HCT116 (cell line): Measurements from ENCODE around the gene AGPS. TPM values are rescaled to one million over a fixed set of nuclear protein-coding genes. Genes with fewer than 3 reads are reported as not detected.
A peak's percentile ranks its signal among the peaks of the same experiment; 100 is the strongest.

Source experiments
- ATAC-seq: fragments of 200-7000 bp; cut with Tn5 transposase; 2 replicates; pipeline ENCODE4 v1.9.1; 2020; ENCODE audit warnings: mild to moderate bottlenecking, moderate library complexity
- BruUV-seq: library from RNA; stranded (reverse); fragments of 400-500 nt; replicated peaks from 2 replicates; lab custom pipeline; 2021; lab: Mats Ljungman, UMichigan
- CTCF ChIA-PET: fragments of 300-600 bp; sonication (Branson Sonifier 250); formaldehyde crosslinking; loops from one replicate; lab custom pipeline; 2021; ENCODE audit warnings: antibody characterized with exemption; lab: Charles Lee
- POLR2A ChIA-PET: fragments of 300-600, 350-600 bp; sonication (Branson Sonifier 250); formaldehyde crosslinking; loops from one replicate; lab custom pipeline; 2021; ENCODE audit warnings: antibody characterized with exemption; lab: Charles Lee
- RAD21 ChIA-PET, 2 experiments: fragments of 300-600 bp; sonication (Branson Sonifier 250); formaldehyde crosslinking; loops; one replicate each; lab custom pipeline; 2023; ENCODE audit warnings: low total read pairs in 2 of 2; ENCODE audit not compliant: uncharacterized antibody in 2 of 2, unreplicated experiment in 2 of 2, low non-redundant PET in 1 of 2; lab: Charles Lee
- DNase-seq: peaks from one replicate; pipeline ENCODE4 v3.0.0-alpha.2; 2010; ENCODE audit warnings: low read depth, low spot score
- H2AFZ ChIP-seq: fragments of 200-600 bp; shearing (Covaris generic), sonication (generic); 2 replicates; pipeline ENCODE4 v1.6.1; 2017; ENCODE audit warnings: low read depth, mixed run types, mixed read lengths, antibody characterized with exemption, low read length; ENCODE audit not compliant: poor library complexity, severe bottlenecking
- H3K27ac ChIP-seq: 2 replicates; pipeline ENCODE4 v1.5.1; 2012; ENCODE audit warnings: low read depth, low read length
- H3K27me3 ChIP-seq: fragments of 200-600 bp; sonication (generic); 2 replicates; pipeline ENCODE4 v1.6.1; 2016; ENCODE audit warnings: mixed run types, low read length, mixed read lengths; ENCODE audit not compliant: insufficient read depth
- H3K36me3 ChIP-seq, 2 experiments: fragments of 200-500 bp in 1 of 2; fragments of 200-600 bp in 1 of 2; sonication (Bioruptor generic) in 1 of 2; sonication (generic) in 1 of 2; 2 replicates each; pipeline versions ENCODE4 v1.5.1 to v1.6.1; 2014 to 2016; ENCODE audit warnings: low read length in 2 of 2, inconsistent platforms in 1 of 2, mixed read lengths in 1 of 2, mixed run types in 1 of 2; ENCODE audit not compliant: insufficient read depth in 2 of 2, control insufficient read depth in 1 of 2
- H3K4me1 ChIP-seq, 2 experiments: fragments of 200-600 bp in 1 of 2; sonication (generic) in 1 of 2; 2 replicates each; pipeline versions ENCODE4 v1.5.1 to v1.6.1; 2012 to 2017; ENCODE audit warnings: low read length in 2 of 2, inconsistent platforms in 1 of 2, mild to moderate bottlenecking in 1 of 2, mixed read lengths in 1 of 2, mixed run types in 1 of 2, moderate library complexity in 1 of 2; ENCODE audit not compliant: insufficient read depth in 2 of 2, control insufficient read depth in 1 of 2
- H3K4me2 ChIP-seq: fragments of 200-600 bp; sonication (generic); 2 replicates; pipeline ENCODE4 v1.6.1; 2017; ENCODE audit warnings: mixed run types, low read length, mixed read lengths
- H3K4me3 ChIP-seq, 2 experiments: fragments of 200-600 bp in 1 of 2; sonication (generic) in 1 of 2; replicated peaks in 1 of 2; 2 replicates each; pipeline ENCODE4 v1.5.1; 2011 to 2016; ENCODE audit warnings: low read length in 2 of 2, control low read depth in 1 of 2, low read depth in 1 of 2, mild to moderate bottlenecking in 1 of 2, mixed read lengths in 1 of 2, mixed run types in 1 of 2
- H3K79me2 ChIP-seq: fragments of 200-600 bp; sonication (generic); 2 replicates; pipeline ENCODE4 v1.6.1; 2017; ENCODE audit warnings: mild to moderate bottlenecking, mixed run types, low read length, moderate library complexity, mixed read lengths; ENCODE audit not compliant: insufficient read depth
- H3K9ac ChIP-seq: fragments of 200-600 bp; sonication (generic); 2 replicates; pipeline ENCODE4 v1.6.1; 2016; ENCODE audit warnings: low read length, mixed read lengths
- H3K9me2 ChIP-seq: fragments of 200-600 bp; sonication (generic), shearing (Covaris generic); 2 replicates; pipeline ENCODE4 v1.6.1; 2017; ENCODE audit warnings: mixed run types, mild to moderate bottlenecking, moderate library complexity; ENCODE audit not compliant: insufficient read depth
- H3K9me3 ChIP-seq, 2 experiments: fragments of 200-500 bp in 1 of 2; fragments of 200-600 bp in 1 of 2; sonication (Bioruptor generic) in 1 of 2; sonication (generic) in 1 of 2; 2 replicates each; pipeline ENCODE4 v1.6.1; 2014 to 2017; ENCODE audit warnings: low read length in 2 of 2, mixed read lengths in 2 of 2, inconsistent platforms in 1 of 2, low read depth in 1 of 2, mild to moderate bottlenecking in 1 of 2, mixed run types in 1 of 2, moderate library complexity in 1 of 2; ENCODE audit not compliant: control insufficient read depth in 1 of 2, insufficient read depth in 1 of 2
- H4K20me1 ChIP-seq: fragments of 200-600 bp; sonication (generic), shearing (Covaris generic); 2 replicates; pipeline ENCODE4 v1.6.1; 2017; ENCODE audit warnings: mixed run types, mild to moderate bottlenecking, moderate library complexity; ENCODE audit not compliant: insufficient read depth
- CBX3 ChIP-seq: IDR thresholded peaks from 2 replicates; pipeline ENCODE4 v1.6.1; 2012; ENCODE audit warnings: low read depth
- ELF1 ChIP-seq: IDR thresholded peaks from 2 replicates; pipeline ENCODE4 v1.6.1; 2012; ENCODE audit warnings: low read depth, borderline replicate concordance
- FOSL1 ChIP-seq: IDR thresholded peaks from 2 replicates; pipeline ENCODE4 v1.6.1; 2012; ENCODE audit warnings: low read depth
- JUND ChIP-seq: IDR thresholded peaks from 2 replicates; pipeline ENCODE4 v1.6.1; 2012
- POLR2A ChIP-seq: IDR thresholded peaks from 2 replicates; pipeline ENCODE4 v1.7.0; 2011; ENCODE audit warnings: borderline replicate concordance; ENCODE audit not compliant: insufficient read depth, insufficient read length; ENCODE audit errors: extremely low read depth
- POLR2AphosphoS5 ChIP-seq: IDR thresholded peaks from 2 replicates; pipeline ENCODE4 v1.6.1; 2011; ENCODE audit warnings: mild to moderate bottlenecking, low read depth, low read length, moderate library complexity
- SRF ChIP-seq: IDR thresholded peaks from 2 replicates; pipeline ENCODE4 v1.6.1; 2012; ENCODE audit warnings: low read depth
- YY1 ChIP-seq: IDR thresholded peaks from 2 replicates; pipeline ENCODE4 v1.6.1; 2011; ENCODE audit warnings: low read length, low read depth, moderate library complexity, mild to moderate bottlenecking; ENCODE audit not compliant: insufficient replicate concordance; ENCODE audit errors: extremely low read depth
- ZFX ChIP-seq: fragments of 450-650 bp; IDR thresholded peaks from 2 replicates; pipeline ENCODE4 v1.6.1; 2017
- intact Hi-C: fragments of 100-400 bp; cut with micrococcal nuclease; formaldehyde crosslinking; loops from 2 replicates; pipeline ENCODE4 v1.10.0; 2022
- total RNA-seq: library from RNA; stranded (reverse); gene quantifications from one replicate; pipeline ENCODE4 v1.2.1, GENCODE V29; 2021; ENCODE audit not compliant: unreplicated experiment
- TF ChIP-seq, protein P1 (sequence below): IDR thresholded peaks from 2 replicates; pipeline ENCODE4 v1.6.1; 2012

The AGPS gene
- total RNA-seq, 1 experiment from 2014 or later, result 66.6 TPM

DNA sequence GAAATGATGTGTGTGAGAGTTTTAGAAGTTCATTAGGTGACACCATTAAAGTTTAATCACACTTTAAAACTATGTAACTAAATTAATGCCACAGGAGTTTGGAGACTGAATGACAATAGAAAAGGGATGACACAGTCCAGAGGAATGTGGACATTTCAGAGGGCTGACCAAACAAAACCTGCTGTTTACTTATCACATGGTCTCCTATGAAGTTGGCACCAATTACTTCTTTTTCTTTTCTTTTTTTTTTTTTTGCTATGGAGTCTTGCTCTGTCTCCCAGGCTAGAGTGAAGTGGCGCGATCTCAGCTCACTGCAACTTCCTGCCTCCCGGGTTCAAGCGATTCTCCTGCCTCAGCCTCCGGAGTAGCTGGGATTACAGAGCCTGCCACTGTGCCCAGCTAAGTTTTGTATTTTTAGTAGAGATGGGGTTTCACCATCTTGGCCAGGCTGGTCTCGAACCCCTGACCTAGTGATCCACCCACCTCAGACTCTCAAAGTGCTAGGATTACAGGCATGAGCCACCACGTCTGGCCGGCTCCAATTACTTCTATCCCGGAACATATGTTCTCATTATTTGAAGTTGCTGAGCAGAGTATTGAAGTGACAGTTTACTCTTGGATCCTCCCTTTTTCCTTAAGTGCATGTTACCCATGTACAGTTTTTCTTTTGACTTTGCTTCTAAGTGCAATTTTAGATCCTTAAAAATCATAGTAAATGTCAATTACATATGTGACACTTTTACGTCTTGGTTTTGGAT is 4.3 kb downstream of the AGPS start:
- peak overlapping the region; percentile 27; the same call in 1 of the 2 replicates for H3K27ac ChIP-seq
- no peaks in the 10 kb centered on the region for H3K36me3 ChIP-seq
- CTCF ChIA-PET, result no interaction called here
- H3K4me3 ChIP-seq, result no peak overlapping the region
- H3K9ac ChIP-seq, result no peak overlapping the region
- RAD21 ChIA-PET, result no interaction called here
- TF ChIP-seq POLR2AphosphoS5 (no peak), ZFX (no peak), ELF1 (no peak), YY1 (no peak), SRF (no peak), FOSL1 (peak; percentile 45), POLR2A (no peak), JUND (peak; percentile 28; the same call in 1 of the 2 replicates), CBX3 (no peak)
- TF ChIP-seq, protein P1, sequence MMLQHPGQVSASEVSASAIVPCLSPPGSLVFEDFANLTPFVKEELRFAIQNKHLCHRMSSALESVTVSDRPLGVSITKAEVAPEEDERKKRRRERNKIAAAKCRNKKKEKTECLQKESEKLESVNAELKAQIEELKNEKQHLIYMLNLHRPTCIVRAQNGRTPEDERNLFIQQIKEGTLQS, result no peak
- POLR2A ChIA-PET, result no interaction called here
- ATAC-seq (0 out of 2 replicates have a peak, but pooled peaks have one; percentile 23), DNase-seq (no peak)
- H3K9me2 ChIP-seq, result no peaks in the 10 kb centered on the region
- no peaks in the 10 kb centered on the region for H3K9me3 ChIP-seq
- intact Hi-C loops, result no loop called here
- H3K27me3 ChIP-seq, result no peaks in the 10 kb centered on the region
- no peak overlapping the region for H2AFZ ChIP-seq
- peaks cover 20 to 53% of the 10 kb centered on the region in 2 experiments for H3K4me1 ChIP-seq
- peak overlapping the region; percentile 54 for H3K4me2 ChIP-seq
- peaks cover 12% of the 10 kb centered on the region; the same call in 1 of the 2 replicates for H4K20me1 ChIP-seq
- BruUV-seq, result no TSS peak
- H3K79me2 ChIP-seq, result peaks cover 89% of the 10 kb centered on the region
